Hematopoietic multipotent progenitor cell treated with erythropoietin and hydrocortisone succinate and interleukin-3 and kit ligand, for 15 days (in vitro differentiated cells): ENCODE data around the gene UVSSA.
A peak's percentile ranks its signal among the peaks of the same experiment; 100 is the strongest.

Experiments used
- DNase-seq: peaks from one replicate; pipeline ENCODE4 v3.0.0-alpha.2; 2015; ENCODE audit warnings: low spot score

UVSSA gene

DNA sequence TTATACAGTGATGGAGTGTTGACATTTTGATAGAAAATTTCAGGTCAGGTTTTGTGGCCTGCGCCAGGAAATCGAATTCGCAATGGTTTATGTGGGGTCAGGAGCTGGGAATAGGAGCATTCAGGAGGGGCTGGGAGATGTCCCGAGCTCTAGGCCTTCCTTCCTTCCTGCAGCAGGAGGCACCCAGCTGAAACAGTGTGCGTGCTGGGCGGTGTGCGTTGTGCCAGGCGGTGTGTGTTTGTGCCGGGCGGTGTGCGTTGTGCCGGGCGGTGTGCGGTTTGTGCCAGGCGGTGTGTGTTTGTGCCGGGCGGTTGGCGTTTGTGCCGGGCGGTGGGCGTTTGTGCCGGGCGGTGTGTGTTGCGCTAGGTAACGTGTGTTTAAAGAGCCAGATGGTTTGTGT, 1.7 kb downstream of the UVSSA start:
- DNase-seq, result no peak

DNA sequence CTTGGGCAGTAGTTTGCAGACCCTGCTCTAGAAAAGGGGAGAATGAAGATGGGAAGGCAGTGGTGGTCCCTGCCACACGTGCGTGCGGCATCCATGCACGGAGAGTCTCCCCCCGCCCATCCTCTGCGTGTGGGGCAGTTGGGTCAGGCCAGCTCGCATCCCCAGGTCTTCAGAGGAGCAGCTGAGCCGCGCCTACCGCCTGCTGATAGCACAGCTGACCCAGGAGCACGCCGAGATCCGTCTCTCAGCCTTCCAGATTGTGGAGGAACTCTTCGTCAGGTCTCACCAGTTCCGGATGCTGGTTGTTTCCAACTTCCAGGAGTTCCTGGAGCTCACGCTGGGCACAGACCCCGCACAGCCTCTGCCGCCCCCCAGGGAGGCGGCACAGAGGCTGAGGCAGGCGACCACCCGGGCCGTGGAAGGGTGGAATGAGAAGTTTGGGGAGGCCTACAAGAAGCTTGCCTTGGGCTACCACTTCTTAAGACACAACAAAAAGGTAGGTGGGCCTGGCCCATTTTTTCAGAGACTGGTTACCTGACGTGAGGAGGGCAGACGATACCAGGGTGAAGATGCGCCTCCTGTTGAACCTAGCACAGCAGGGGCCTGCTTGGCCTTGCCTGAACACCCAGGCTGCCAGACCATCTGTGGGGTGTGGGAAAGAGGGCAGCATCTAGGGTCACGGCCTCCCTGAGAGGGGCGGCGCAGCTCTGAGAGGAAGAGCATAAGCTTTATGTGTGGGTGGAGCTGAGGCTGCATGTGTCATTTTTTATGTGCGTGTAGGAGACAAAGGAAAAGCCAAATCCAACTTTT, 2.6 kb downstream of the UVSSA start:
- DNase-seq, result no peak

DNA sequence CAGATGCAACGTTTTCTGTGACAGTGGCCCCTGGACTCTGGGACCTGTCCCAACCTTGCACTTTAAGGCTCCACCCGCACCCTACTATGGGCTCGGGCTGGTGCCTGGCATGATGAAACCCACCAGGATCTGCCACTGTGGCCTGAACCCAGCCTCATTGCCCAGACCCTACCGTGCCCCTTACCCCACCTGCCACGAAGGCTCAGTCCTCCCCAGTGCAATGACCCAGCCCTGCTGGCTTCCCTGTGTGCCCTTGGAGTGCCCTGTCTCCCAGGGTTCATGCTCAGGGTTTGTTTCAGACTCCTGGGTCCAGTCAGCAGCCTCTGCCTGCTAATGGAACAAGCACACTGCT, 3.1 kb downstream of the UVSSA start:
- DNase-seq, result no peak

DNA sequence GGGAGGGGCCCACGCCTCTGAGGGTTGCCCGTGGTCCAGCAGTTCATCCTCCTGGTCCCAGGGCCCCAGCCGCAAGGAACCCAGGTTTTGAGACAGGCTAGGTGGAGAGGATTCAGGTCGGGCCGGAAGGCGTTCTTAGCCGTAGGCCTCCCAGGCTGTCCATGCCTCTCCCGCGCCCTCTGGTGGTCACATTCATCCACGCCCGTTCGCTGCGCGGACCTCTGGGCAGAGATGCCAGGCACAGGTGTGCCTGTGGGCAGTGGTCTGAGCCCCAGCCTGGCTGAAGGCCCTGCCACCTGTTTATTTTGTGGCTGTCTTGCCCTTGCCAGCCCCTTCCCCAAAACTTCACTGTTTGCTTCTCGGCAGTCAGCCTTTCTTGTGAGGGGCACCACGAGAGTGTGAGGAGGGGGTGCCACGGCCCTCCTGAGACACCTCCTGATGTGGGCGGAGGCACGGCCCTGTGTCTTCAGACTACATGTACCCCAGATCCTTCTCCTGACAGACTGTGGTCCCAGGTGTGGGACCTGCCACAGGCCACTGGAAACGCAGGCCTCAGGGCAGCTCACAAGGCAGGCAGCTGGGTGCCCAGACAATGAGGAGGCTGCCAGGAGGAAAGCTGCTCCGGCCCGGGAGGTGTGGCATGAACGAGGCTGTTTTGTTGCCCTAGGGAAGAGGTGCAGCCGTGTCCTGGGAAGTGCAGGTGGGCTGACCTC, 5.0 kb downstream of the UVSSA start:
- DNase-seq, result peak; percentile 86

DNA sequence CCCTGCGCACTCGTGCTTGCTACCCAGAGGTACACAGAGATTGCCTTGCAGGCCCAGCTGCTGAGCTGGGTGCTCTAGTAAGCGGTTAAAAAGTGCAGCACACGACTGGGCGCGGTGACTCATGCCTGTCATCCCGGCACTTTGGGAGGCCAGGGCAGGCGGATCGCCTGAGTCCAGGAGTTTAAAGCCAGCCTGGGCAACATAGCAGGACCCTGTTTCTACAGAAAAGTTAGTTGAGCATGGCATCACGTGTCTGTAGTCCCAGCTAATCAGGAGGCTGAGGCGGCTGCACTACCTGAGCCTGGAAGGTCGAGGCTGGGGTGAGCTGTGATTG, 5.5 kb downstream of the UVSSA start:
- no peak for DNase-seq

DNA sequence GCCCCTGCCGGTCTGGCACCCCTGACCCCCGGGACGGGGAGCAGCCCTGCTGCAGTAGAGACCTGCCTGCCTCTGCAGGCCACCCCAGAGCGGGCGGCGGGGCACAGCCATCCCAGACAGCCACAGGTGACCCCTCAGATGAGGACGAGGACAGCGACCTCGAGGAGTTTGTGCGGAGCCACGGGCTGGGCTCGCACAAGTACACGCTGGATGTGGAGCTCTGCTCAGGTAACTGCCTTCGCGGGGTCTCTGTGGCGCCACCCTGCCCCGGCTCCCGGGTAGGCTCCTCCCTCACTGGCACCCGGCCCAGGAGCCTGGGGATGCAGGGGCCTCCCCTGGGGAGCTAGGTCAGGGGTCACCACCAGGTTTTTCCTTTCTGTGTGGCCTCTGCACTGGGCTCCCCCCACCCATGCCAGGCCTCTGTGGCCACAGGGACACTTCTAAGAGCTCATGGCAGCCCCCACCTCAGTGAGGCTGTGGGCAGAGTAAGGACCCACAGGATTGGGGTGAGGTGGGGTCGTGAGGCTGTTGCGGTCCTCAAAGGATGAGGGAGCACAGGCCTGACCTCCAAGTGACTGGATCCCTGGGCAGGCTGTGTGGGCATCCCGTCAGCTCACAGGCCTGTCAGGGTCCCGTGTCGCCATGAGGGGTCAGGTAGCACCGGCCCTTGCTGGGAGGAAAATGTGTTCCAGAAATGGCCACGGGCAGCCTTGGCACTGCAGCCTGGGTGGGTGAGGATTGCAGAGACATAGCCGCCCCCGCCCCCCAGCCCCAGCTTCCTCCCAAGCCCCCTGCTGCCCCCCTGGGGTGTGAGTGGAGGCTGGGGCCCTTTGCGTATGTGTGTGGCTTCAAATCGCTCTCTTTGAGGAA, 6.4 kb downstream of the UVSSA start:
- DNase-seq, result no peak

DNA sequence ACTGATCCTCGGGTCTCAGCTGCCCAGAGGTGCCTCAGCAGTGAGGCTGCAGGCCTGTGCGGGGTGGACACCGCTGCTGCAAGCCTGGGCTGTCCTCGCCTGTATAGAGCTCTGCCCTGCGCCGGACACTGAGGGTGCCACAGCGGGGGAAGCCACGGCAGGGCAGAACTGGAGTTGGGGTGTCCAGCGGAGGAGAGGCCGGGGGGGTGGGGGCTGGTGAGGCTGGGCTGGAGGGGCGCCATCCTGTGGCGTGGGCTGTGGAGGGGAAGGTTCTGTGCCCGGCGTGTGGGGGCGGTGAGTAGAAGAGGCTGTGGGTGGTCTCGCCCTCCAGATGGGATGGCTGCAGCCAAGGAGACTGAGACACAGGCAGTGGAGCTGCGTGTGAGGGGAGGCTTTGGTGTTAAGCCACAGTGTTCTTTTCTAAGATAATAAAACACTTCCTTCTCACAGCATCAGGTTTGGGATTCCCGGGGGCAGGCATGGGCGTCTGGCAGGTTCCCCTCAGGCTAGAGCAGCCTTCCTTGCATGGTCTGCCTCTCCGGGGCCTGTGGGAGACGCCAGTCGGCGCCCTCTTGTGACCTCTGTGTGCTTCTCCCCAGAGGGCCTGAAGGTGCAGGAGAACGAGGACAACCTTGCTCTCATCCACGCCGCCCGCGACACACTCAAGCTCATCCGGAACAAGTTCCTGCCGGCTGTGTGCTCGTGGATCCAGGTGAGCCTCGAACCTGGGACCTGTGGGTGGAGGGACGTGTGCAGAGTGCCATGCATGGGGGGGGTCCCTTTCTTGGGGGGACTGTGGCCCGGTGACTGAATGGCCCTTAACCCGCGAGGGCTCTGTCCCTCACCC, 7.4 kb downstream of the UVSSA start:
- no peak for DNase-seq

DNA sequence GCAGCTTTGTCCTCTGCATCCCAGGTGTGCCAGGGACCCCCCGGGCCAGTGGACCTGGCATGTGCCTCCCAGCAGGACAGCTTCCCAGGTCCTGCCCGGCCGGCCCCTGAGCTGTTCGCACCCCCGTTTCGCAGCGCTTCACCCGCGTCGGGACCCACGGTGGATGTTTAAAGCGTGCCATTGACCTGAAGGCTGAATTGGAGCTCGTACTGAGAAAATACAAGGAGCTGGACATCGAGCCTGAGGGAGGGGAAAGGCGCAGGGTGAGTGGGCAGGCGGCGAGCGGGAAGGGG, 7.9 kb downstream of the UVSSA start:
- DNase-seq, result no peak

DNA sequence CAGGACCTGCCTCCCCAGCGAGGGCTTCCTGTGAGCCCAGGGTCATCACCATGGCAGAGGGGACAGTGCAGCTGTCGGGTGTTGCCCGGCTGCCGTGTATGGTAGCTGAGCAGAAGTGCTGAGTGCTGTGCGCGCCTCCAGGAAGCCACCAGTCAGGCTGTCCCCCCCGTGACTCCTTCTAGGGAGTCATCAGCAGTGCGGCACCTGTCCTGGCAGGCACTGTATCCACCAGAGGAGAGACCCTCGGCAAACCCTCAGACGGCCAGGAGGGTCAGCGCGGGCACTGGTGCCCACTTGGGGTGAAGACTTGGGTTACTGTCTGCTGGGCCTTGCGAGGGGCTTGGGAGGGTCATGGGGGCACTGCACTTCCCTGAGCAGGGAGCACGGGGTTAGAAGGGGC, 8.4 kb downstream of the UVSSA start:
- DNase-seq, result no peak

DNA sequence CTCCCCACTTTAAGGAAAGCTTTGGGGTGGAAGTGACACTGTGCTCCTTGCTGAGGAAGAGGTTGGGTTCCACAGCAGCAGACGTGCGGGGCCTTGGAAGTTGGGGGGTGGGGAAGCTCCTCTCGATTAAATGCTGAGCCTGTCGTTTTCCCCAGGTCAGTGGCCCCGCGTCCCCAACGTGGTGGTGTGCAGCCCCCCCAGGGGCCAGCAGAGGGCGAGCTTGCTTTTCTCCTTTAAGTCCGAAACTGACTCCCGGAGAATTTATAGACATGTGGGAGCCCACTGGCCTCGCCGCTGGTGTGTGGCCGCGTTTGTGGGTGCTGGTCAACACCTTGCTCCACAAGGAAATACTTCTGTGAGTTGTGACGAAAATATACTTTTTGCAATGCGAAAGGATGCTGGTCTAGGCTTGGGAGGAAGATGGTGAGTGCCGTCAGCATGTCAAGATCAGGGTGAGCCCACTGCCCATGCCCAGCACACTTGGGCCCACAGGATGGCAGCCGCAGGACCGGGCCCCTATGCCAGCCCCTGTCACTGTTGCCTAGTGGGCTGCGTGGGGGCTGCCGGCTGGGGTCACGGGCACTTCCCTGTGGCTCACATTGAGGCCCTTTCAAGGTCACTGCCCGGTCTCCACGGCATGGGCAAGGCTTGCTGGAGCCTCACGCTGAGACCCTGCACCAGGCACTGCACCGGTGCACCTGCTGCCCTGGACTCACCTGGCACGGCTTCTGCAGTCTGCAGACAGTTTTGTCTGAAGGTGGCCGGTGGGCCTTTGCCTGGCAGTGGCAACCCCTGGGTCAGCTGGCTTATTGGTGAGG, 9.4 kb downstream of the UVSSA start:
- peak; percentile 60 for DNase-seq

DNA sequence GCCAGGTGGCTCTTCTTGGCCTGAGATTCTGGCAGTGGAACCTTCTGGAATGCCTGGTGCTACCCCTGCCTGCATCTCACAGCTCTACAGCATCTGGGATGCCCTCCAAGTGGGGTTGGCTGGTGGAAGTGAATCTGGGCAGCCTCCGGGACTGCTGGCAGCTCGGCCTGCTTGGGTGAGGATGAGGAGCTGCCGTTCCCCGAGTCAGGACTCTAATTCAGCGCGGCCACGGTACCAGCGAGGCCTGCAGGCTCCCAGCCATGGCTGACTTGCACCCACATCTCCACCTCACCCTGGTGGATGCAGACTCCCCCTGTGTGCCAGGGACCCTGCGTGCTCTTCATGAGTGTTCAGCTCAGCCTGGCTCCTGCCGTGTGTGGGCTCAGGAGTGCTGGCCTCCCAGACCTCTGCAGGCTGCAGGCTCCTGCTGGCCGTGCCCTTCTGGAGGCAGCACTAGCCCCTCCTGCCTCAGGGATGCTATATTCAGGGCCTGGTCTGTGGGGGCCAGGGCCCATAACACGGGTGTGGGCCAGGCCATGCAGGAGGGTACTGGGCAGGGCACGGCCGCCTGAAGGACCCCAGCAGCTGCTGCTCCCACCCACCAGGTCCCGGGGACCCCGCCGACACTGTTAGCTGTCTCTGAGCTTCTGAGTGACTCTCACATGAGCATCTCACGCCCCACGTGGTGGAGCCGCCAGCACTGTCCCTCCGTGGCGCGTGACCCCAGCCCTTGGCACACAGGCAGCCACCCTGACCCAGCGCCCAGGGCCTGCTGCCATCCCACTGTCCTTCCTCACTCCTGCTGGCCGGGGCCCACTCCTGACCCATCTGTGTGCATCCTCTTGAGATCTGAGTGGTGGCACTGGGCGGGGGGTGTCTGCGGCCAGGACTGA, 10.6 kb downstream of the UVSSA start:
- no peak for DNase-seq

DNA sequence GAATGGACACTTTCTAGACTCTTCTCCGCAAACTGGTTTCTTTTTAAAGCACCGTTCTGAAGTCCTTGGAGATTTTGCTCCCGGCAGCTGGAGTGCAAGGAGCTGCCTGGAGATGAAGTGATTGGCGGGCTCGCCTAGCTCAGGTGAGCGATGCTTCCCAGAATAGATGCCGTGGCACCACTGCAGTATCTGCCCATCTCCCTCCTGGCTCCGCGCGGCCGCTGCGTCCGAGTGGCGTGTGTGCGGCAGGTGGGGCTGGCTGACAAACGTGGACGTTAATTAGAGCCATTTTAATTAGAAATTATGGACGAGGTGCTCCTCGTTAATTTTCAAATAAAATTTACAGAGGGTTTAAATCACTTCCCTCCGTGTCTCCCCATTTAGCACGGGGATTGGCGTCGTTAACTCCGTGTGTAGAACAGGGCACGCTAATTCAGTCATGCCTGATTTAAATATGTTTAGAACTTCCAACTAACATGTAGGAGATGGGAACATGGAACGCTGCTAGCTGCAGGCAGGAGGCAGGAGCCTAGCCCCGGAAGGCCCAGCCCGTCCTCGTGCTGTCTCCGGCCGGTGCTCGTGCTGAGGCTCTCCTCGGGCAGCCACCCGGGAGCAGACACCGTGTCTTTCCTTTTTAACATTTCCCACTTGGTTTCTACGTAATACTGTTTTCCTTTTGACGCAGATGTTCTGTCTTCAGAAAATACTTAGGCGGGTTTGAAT, 11.6 kb downstream of the UVSSA start:
- no peak for DNase-seq

DNA sequence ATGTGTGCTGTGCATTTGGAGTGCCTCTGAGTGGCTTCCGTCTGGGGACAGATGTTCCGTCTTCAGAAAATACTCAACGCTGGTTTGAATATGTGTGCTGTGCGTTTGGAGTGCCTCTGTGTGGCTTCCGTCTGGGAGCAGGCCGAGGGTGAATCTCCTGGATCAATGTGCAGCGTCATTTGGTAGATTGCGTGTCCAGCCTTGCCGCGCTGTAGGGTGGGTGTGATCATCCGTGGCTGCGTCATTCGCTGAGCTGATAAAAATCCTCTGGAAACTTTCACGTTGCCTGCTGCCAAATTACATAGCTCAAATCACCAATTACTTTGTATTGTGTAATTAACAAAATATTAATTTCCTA, 12.1 kb downstream of the UVSSA start:
- no peak for DNase-seq

DNA sequence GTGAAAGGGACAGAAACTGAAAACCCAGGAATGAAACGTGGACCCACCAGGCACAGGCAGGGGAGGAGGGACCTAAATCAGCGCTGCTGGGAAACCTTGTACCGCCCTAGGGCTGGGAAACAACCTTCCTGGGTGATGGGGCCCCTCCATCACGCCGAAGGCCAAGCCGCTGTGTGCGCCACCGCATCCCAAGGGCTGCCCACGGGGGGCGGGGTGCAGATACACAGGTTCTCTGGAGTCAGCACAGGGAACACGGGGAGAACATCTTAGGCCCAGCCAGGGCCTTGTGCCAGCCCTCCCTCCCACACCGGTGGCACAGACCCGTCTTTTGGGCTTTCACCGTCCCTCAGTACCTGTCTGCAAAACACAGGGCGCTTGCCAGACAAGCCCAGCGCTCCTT, 13.0 kb downstream of the UVSSA start:
- DNase-seq, result no peak

DNA sequence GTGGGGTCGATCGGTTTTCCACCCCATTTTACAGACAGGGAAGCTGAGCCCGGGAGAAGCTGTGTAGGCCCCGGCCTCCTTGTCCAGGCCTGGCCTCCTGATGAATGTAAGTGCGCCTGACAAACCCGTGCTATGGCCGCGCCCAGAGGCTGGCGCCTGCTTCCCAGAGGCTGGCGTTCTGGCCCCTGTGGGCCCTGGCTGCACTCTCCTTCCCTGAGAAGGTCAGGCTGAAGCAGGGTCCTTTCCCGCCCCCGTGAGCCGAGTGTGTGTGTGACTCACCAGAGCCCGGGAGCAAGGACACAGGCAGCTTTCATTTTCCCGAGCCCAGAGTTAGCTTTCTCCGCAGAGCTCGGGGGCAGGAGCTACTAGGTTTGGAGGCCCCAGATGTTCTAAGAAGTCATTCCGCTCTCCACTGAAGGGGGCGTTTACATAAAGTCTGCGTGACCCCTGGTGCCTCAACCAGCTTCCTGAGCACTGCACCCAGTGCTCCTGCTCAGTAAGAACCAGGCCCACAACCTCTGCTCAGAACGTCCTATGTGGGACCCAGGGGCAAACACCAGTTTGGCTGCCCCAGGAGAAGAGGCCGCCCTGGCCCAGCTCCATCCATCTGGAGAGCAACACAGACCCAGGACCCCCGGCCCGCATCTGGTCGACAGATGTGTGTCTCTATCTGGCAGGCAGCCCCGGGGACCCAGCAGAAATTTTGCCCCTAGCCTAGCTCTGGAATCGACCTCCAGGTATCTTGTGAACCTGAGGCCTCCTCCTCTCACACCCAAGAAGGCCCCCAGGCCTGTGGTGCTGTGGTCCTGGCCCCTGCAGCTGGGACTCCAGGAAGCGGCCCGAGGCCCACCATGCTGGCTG, 13.6 kb downstream of the UVSSA start:
- no peak for DNase-seq

DNA sequence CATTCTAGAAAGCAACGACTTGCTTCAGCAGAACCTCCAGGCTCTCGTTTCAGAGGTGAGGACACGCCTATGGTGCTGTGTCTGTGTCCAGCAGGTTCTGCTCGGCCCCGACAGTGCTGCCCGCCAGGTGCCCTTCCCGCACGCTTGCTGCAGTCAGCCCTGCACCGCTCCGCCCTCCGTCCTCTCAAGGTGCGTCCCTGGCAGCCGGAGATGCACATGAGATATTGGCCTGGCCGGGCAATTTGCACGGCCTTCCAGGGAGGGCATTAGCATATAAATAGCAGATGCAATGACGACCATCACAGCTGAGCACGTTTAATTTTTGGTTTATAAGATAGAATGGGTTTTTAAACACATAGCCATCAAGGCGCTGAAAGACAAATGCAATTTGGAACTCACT, 14.4 kb downstream of the UVSSA start:
- no peak for DNase-seq

DNA sequence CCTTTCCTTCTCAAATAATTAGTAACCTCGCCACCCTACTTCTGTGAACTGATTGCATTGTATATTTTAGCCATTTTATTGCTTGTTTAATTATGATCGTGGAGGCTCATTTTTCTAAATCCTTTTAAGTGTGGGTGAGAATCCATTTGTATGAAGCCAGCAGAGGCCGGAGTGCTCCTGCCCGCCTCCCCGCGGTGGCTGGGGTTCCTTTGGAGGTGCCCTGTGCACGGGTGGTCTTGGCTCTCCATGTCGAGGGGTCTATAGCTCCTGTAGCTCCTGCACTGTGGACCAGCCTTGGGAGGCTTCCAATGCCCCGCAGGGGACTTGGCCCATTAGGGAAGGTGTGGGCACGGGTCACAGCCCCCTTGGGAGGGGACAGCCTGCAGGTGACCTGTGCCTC, 15.0 kb downstream of the UVSSA start:
- DNase-seq, result no peak

DNA sequence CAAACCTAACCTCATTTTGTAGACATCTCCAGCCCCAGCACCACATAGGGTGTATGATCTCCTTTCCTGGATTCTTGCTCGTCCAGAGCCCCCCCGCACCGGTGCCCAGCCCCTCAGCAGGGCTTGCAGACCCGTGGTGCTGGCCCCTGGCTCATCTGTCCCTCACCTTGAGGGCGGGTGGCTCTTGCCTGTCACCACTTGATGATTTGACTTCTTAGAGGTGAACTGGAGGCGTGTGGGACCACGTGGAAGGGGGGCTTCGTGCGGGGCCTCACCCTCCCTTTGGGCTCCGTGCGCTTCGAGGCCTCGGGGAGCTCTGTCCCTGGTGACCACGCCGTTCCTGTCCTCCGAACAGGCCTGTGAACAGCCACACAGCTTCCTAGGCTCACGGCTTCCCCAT, 15.5 kb downstream of the UVSSA start:
- no peak for DNase-seq

DNA sequence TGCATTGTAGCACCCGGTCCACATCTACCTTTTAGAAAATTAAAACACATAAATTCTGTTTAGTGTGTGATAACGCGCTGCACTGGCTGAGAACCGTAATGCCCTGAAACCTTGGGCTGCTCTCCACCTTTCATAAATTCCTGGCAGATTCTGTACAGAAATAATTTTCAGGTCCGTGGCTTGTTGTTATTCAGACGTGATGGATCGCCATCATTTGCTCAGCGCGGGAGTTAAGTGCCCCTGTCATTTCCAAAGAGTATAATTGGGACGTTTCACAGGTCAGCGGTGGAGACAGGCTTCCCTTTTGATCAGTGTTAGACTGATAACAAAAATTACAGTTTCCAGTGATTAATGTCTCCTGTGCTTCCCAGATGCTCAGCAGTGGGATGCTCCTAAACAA, 16.5 kb downstream of the UVSSA start:
- DNase-seq, result no peak
